Iris pigment epithelial cell (primary cell): Measurements from ENCODE around the gene PDE6H.

Experiments used
- DNase-seq: peaks from one replicate; pipeline ENCODE4 v3.0.0-alpha.2; 2011; ENCODE audit warnings: low read depth

The PDE6H gene

GRCh38 chr12:14975457-14975856 is 2.6 kb downstream of the PDE6H start:
- no peak for DNase-seq

DNA sequence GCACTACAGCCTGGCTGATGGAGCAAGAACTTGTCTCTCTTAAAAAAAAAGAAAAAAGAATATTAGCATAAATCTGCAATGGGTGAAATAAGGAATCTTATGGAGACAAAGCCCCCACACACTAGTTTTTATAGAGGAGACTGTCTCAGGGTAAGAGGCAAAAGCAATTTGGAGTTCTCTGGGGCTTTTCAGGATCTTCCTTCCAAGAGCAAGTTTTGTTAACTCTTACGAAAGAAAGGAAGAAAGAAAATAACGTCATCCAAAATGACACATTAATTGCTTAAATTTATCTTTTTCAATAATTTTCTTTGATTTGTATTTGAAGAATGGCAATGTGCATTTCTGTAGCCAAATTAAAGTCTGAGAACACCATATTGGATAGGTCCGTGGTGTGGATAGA is 3.8 kb downstream of the PDE6H start:
- DNase-seq: no peak

DNA sequence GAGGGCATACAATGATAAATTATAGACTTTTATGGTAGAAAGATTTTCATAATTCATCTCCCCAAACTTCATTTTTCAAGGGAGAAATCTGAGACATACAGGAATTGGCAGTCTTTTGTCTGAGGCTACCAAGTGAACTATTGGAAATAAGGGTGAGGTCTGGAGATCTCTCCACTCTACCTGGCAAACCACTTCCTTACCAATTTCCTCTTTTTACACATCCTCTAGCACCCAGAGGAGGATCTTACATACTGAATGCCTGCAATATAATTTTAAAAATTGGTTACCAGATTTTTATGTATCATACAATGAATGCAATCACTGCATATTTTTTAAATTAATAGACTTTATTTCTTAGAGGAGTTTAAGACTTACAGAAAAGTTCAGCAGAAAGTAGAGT is 6.6 kb downstream of the PDE6H start:
- no peak for DNase-seq

- DNase-seq: no peak
Observed at GRCh38 chr12:14981049-14981448, 8.2 kb downstream of the PDE6H start.

DNA sequence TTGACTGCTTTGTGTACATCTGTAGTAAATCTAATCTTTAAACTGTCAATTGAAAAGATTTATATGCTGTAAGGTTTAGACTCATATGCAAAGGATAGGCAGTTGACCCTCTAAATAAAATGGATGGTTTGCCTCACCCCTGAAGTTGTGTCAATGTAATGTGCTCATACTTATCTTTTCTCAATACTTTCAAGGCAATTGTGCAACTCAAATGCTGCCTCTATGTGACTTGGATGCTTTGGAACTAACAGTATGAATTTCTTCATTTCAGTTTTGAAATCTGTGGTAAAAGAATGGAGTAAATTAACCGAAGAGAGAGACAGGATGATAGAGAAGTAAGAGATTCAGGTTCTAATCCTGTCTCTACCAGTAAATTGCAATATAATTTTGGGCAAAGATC is 9.7 kb downstream of the PDE6H start:
- DNase-seq: peak; percentile 73

DNA sequence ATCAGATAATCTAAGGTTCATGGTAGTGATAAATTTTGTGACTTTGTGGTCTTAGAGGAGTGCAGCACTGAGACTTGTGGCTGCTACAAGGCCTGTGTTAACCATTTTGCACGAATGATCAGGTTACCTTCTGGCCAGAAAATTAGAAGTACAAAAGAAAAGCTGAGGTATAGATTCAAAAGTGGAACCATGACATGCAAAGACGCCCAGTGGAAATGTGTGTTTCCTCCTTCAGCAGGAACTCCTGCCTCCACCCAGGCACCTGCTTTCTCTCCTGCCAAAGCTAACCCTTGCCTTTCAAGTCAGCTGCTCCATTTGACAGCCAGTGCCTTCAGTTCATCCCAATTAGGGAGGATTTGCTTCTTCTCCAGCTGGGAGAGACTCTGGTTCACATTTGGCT is 10.1 kb downstream of the PDE6H start:
- no peak for DNase-seq

DNA sequence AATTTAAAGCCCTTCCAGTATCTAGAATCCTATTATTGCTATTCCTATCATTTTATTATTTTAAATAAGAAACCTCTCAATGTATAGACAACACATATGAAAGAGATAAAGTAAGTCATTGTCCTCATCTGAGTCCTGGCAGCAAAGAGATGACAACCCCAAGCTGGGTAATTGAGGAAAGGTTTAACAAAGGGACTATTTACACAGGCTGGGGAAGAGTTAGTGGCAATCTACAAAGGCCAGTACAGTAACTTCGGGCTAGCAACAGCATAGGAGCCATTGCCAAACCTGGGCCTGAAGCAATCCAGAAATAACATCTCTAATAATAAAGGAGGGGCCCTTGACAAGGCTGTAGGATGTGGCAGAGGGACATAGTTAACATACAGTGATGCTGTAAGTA is 11.2 kb downstream of the PDE6H start:
- no peak for DNase-seq

- no peak for DNase-seq
Observed at GRCh38 chr12:14984766-14985285, 12.0 kb downstream of the PDE6H start.

DNA sequence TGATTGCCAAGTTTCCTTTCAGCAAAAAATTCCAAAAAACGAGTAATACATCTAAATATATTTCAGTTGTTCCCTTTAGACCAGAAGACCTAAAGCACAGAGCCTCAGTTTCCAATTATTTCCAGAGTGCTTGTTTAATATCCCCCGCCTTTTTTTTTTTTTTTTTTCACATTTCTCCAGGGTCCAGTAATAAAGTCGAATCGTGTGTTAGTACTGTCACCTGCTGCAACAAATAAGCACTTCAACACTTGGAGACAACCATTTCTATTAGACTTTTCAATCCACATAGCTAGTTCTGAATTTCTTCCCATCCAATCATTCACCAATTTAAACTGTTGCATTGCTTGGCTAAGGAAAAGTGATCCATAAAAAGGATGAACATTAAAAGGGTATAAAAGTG is 13.6 kb downstream of the PDE6H start:
- no peak for DNase-seq

DNA sequence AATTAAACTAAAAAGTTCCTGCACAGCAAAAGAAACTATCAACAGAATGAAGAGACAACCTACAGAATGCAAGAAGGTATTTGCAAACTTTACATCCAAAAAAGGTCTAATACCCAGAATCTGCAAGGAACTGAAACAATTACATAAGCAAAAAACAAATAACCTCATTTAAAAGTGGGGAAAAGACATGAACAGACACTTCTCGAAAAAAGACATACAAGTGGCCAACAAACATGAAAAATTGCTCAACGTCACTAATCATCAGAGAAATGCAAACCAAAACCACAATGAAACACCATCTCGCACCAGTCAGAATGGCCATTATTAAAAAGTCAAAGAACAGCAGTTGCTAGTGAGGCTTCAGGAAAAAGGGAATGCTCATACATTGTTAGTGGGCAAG is 15.2 kb downstream of the PDE6H start:
- no peak for DNase-seq

GRCh38 chr12:14989790-14990189 is 16.9 kb downstream of the PDE6H start:
- DNase-seq: no peak

DNA sequence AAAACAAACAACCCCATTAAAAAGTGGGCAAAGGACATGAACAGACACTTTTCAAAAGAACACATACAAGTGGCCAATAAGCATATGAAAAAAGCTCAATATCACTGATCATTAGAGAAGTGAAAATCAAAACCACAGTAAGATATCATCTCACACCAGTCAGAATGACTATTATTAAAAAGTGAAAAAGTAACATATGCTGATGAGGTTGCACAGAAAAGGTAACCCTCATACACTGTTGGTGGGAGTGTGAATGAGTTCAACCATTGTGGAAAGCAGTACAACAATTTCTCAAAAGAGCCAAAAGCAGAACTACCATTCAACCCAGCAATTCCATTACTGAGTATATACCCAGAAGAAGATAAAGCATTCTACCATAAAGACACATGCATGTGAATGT is 18.2 kb downstream of the PDE6H start:
- DNase-seq: no peak

DNA sequence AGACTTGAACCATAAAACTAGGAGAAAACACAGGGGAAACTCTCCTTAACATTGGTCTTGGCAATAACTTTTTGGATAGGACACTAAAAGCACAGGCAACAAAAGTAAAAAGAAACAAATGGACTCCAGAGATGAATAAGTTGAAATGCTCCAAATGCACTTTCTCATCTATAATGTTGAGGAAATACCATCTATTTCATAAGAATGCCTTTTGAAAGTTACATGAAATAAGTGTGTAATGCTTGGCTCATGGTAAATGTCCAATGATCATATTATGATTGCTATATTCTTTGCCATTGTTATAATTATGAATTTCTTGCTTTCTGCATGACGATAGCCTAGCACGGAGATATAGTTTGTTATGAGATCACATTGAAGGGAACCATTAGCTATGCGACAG is 19.8 kb downstream of the PDE6H start:
- no peak for DNase-seq

GRCh38 chr12:14993117-14993516 is 20.3 kb downstream of the PDE6H start:
- peak; percentile 69 for DNase-seq

DNA sequence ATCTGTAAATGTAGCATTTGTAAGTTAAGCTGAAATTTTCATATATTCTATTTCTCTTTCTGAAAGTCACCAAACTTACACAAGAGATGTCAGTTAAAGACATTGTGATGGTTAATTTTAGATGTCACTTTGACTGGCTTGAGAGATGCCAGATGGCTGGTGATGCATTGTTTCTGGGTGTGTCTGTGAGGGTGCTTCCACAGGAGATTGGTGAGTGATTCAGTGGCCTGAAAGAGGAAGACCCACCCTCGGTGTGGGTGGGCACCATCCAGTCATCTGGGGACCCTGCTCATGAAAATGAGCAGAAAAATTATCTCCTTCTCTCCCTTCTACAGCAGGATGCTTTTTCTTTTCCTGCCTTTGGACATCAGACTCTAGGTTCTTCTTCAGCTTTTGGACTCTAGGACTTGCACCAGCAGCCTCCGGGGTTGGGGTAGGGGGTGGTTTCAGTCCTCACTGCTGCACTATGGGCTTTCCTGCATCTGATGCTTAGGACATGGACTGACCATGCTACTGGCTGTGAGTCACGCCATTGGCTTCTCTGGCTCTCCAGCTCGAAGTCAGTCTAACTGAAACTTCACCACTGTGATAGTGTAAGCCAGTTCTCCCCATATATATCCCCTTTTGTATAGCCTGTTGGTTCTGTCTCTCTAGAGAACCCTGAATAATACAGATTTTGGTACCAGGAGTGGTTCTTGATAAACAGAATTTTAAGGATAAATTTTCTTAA is 20.9 kb downstream of the PDE6H start:
- peak; percentile 89 for DNase-seq

- DNase-seq: peak; percentile 72
Observed at GRCh38 chr12:14994610-14995009, 21.8 kb downstream of the PDE6H start.

DNA sequence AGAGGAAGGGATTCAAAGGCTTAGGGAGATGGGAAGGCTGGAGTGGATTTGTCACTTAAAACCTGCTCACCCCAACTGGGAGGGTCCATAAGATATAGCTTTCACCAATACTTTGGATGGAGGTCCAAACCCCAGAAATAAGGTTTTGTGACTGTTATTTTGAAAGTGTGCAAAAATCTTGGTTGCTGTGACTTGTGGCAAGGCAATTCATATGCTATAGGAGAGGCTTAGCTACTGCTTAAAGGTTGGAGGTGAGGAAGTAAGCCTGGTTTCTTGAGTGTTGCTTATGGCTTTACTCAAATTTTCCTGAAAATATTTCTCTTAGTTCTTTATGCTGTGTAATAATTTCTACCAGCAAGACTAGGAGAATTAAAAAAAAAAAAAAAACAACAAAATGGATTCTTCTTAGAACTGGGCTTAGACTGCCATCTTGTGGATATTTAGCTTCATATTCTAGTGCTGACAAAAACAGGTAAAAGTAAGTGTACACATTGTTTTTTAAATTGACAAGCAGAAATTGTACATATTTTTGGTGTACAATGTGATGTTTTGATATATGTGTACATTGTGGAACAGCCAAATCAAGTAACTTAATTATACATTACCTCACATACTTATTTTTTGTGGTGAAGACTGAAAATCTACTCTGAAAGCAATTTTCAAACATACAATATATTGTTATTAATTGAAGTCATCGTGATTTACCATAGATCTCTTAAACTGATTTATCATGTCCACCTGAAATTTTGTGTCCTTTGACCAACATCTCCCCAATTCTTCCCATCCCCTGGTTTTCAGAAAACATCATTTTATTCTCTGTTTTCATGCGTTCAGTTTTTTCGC is 23.0 kb downstream of the PDE6H start:
- DNase-seq: peak; percentile 77

DNA sequence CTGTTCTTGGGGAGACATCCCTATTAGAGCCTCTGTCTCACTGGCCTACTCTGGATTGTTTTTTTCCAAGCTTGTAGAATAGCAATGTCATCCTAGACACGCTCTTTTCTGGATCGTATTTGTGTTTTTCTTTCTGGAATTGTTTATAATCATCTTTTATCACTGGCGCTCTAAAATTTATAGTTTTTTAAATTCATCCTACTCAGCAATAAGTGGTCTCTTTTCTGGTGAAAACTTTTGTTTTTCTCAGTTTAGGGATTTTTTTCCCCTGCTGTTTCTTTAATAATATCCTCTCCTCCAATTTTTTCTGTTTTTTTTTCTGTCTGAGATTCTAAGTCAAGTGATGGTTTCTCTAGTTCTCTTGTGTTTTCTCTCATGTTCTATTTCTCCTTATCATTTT is 25.2 kb downstream of the PDE6H start:
- DNase-seq: no peak

- DNase-seq: no peak
Observed at GRCh38 chr12:14999021-14999694, 26.3 kb downstream of the PDE6H start.

DNA sequence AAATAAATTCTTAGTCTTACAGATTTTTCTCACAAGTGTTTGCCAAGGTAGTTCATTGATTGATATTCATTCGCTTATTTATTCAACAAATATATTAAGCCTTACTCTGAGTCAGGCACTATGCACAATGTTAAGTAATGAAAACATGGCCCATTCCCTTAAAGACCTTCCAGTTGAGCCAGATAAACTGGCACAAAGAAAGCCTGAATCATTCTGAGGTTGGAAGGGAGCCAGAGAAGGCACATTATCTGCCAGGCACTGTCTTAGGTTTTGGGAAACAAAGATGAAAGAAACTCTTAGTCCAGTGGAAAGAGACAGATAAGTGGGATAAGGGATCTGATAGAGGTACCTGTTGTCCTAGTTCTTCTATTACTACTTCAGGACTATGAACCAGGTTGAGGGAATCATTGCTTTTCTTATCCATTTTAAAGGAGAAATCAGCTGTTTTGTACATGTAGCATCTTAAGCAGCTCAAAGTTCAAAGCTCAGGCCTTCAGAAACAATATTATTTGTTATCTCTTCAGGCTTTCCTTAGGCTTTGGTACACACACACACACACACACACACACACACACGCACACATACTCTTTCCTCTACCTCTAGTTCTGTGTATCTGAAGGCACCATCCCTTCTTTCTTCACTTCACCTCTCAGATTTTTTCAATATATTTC is 27.0 kb downstream of the PDE6H start:
- DNase-seq: no peak

DNA sequence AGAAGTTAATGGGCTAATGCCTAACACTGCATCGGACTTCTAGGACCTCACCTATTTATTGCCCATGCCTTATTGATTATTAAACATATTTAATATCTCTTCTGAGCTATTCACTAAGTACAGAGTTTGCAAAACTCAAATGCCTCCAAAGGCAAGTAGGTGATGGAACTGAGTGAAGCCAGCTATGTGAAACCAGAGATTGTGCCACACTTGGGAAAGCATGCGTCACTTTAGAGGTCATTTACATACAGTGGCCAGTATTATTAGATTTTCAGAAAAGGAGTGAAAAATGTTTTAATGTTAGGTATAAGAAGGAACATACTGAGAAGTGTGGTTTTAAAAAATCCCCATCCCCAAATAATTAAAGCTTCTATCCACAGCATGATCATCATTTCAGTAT is 27.7 kb downstream of the PDE6H start:
- DNase-seq: no peak

GRCh38 chr12:15001733-15002382 is 29.0 kb downstream of the PDE6H start:
- DNase-seq: peak; percentile 52
